ENCODE results near the gene SRL. TPM values are rescaled to one million over a fixed set of nuclear protein-coding genes. Genes with fewer than 3 reads are reported as not detected.
"Not testable (repeated sequence)": the region's sequence is repeated elsewhere in the genome, so short reads cannot be mapped to it uniquely, and the experiment has no call there.

SRL gene
- polyA plus RNA-seq, 3 donors = 1.1 to 1.6 (median 1.2) TPM

GRCh38 chr16:4226251-4227039, 15.4 kb downstream of the SRL start:
- no peak for DNase-seq

- DNase-seq = no peak
Measured at GRCh38 chr16:4225075-4225474, 16.8 kb downstream of the SRL start.

- no peak for DNase-seq
Measured at GRCh38 chr16:4220358-4220757, 21.5 kb downstream of the SRL start.

- no peak for DNase-seq
Measured at GRCh38 chr16:4218202-4218601, 23.7 kb downstream of the SRL start.

- DNase-seq = no peak
Measured at GRCh38 chr16:4217204-4218131, 24.4 kb downstream of the SRL start.

GRCh38 chr16:4216596-4216995, 25.3 kb downstream of the SRL start:
- DNase-seq = no peak

GRCh38 chr16:4215106-4215505, 26.8 kb downstream of the SRL start:
- DNase-seq = no peak

GRCh38 chr16:4214215-4214621, 27.7 kb downstream of the SRL start:
- DNase-seq = peak; percentile 31

- DNase-seq = no peak
Measured at GRCh38 chr16:4213737-4214136, 28.1 kb downstream of the SRL start.

GRCh38 chr16:4212934-4213296, 29.0 kb downstream of the SRL start:
- DNase-seq = no peak

- DNase-seq = no peak
Measured at GRCh38 chr16:4212211-4212933, 29.5 kb downstream of the SRL start.

GRCh38 chr16:4211445-4212210, 30.3 kb downstream of the SRL start:
- DNase-seq = not testable (repeated sequence)

GRCh38 chr16:4209666-4210065, 32.2 kb downstream of the SRL start:
- DNase-seq = no peak

- DNase-seq = no peak
Measured at GRCh38 chr16:4208341-4208751, 33.5 kb downstream of the SRL start.

- no peak for DNase-seq
Measured at GRCh38 chr16:4207683-4208340, 34.1 kb downstream of the SRL start.

GRCh38 chr16:4207229-4207628, 34.7 kb downstream of the SRL start:
- DNase-seq = no peak

- DNase-seq = no peak
Measured at GRCh38 chr16:4206680-4207079, 35.2 kb downstream of the SRL start.

- DNase-seq = no peak
Measured at GRCh38 chr16:4205971-4206370, 35.9 kb downstream of the SRL start.

- no peak for DNase-seq
Measured at GRCh38 chr16:4204521-4204920, 37.4 kb downstream of the SRL start.

- no peak for DNase-seq
Measured at GRCh38 chr16:4203748-4204147, 38.1 kb downstream of the SRL start.

All from renal pelvis (tissue), 4 donors.